K562 (cell line): ENCODE data around the gene ADGRE2. TPM values are rescaled to one million over a fixed set of nuclear protein-coding genes. Genes with fewer than 3 reads are reported as not detected.

Source experiments
- ATAC-seq: fragments of 200-7000 bp; cut with Tn5 transposase; 3 replicates; pipeline ENCODE4 v1.9.1; 2020; ENCODE audit warnings: moderate library complexity
- BruUV-seq: library from RNA; stranded (reverse); fragments of 400-500 nt; replicated peaks from 2 replicates; lab custom pipeline; 2021; lab: Mats Ljungman, UMichigan
- CTCF ChIA-PET: fragments of 300-600 bp; formaldehyde crosslinking; extraction: SDS; loops from one replicate; lab custom pipeline; 2021; ENCODE audit warnings: low intra/inter-chr PET ratio; lab: Yijun Ruan, JAX
- POLR2A ChIA-PET: fragments of 300-600, 350-650 bp; sonication (Branson Sonifier 250); formaldehyde crosslinking; extraction: SDS; loops from one replicate; lab custom pipeline; 2021; ENCODE audit warnings: antibody characterized with exemption, inconsistent platforms; lab: Yijun Ruan, JAX
- DNase-seq, 4 experiments: peaks; one replicate each; pipeline versions ENCODE4 v3.0.0 to v3.0.0-alpha.2; 2011 to 2018; ENCODE audit warnings: low spot score in 3 of 4, mixed read lengths in 3 of 4; ENCODE audit errors: extremely low read depth in 1 of 4
- FAIRE-seq: peaks from 2 replicates; lab custom pipeline; 2011; peaks lifted over from hg19 to GRCh38; lab: Jason Lieb, UNC
- H2AFZ ChIP-seq: 2 replicates; pipeline ENCODE4 v1.6.0; 2011; ENCODE audit warnings: low read depth, low read length, control low read depth, inconsistent platforms
- H3K27ac ChIP-seq: fragments of 200-600 bp; 3 replicates; pipeline ENCODE4 v1.8.0; 2011; ENCODE audit warnings: low read depth, mild to moderate bottlenecking, control low read depth, inconsistent platforms, low read length, moderate library complexity, mixed read lengths; ENCODE audit errors: extremely low read depth
- H3K27me3 ChIP-seq, 2 experiments: fragments of 300-600 bp in 1 of 2; 2 replicates in 1 of 2; 3 replicates in 1 of 2; pipeline versions ENCODE4 v1.6.0 to v1.8.0; 2011; ENCODE audit warnings: inconsistent platforms in 2 of 2, low read length in 2 of 2, mild to moderate bottlenecking in 1 of 2, mixed read lengths in 1 of 2, moderate library complexity in 1 of 2; ENCODE audit not compliant: control insufficient read depth in 2 of 2, insufficient read depth in 2 of 2
- H3K36me3 ChIP-seq: fragments of 300-600 bp; 3 replicates; pipeline ENCODE4 v1.8.0; 2011; ENCODE audit warnings: mild to moderate bottlenecking, low read length, inconsistent platforms; ENCODE audit not compliant: control insufficient read depth, insufficient read depth
- H3K4me1 ChIP-seq, 2 experiments: fragments of 200-600 bp in 1 of 2; replicated peaks in 1 of 2; 2 replicates in 1 of 2; 3 replicates in 1 of 2; pipeline versions ENCODE4 v1.5.1 to v1.8.0; 2011; ENCODE audit warnings: inconsistent platforms in 2 of 2, low read length in 2 of 2, mild to moderate bottlenecking in 1 of 2, mixed read lengths in 1 of 2, moderate library complexity in 1 of 2; ENCODE audit not compliant: control insufficient read depth in 2 of 2, insufficient read depth in 2 of 2
- H3K4me2 ChIP-seq: 2 replicates; pipeline ENCODE4 v1.6.1; 2011; ENCODE audit warnings: low read length, control low read depth, inconsistent platforms, mixed read lengths; ENCODE audit not compliant: insufficient read depth
- H3K4me3 ChIP-seq: fragments of 200-600 bp; sonication (generic), shearing (Covaris generic); 2 replicates; pipeline ENCODE4 v1.5.1; 2016; ENCODE audit warnings: control low read depth, inconsistent platforms
- H3K79me2 ChIP-seq: fragments of 200-600 bp; 3 replicates; pipeline ENCODE4 v1.8.0; 2011; ENCODE audit warnings: low read length, inconsistent platforms; ENCODE audit not compliant: control insufficient read depth, insufficient read depth
- H3K9ac ChIP-seq, 2 experiments: 2 replicates each; pipeline versions ENCODE4 v1.6.0 to v1.6.1; 2011; ENCODE audit warnings: low read depth in 2 of 2, low read length in 2 of 2, control low read depth in 1 of 2, inconsistent platforms in 1 of 2, mild to moderate bottlenecking in 1 of 2, mixed read lengths in 1 of 2; ENCODE audit not compliant: insufficient read depth in 1 of 2
- H3K9me1 ChIP-seq: one replicate; pipeline ENCODE4 v1.6.0; 2011; ENCODE audit warnings: inconsistent platforms, mild to moderate bottlenecking, low read length, moderate library complexity; ENCODE audit not compliant: control insufficient read depth, insufficient read depth
- H3K9me3 ChIP-seq: replicated peaks from 2 replicates; pipeline ENCODE4 v1.5.1; 2011; ENCODE audit warnings: low read depth, low read length, inconsistent platforms; ENCODE audit not compliant: control insufficient read depth, insufficient read depth
- H4K20me1 ChIP-seq: replicated peaks from 2 replicates; pipeline ENCODE4 v1.6.1; 2011; ENCODE audit warnings: low read length, inconsistent platforms, mixed read lengths; ENCODE audit not compliant: control insufficient read depth, insufficient read depth
- BRD9 ChIP-seq: fragments of 450-650 bp; IDR thresholded peaks from 2 replicates; pipeline ENCODE4 v1.6.1; 2018; ENCODE audit warnings: low read depth; ENCODE audit not compliant: partially characterized antibody
- CEBPB ChIP-seq: fragments of 450-650 bp; IDR thresholded peaks from 2 replicates; pipeline ENCODE4 v1.6.1; 2016; ENCODE audit warnings: missing genetic modification characterization, missing compliant biosample characterization
- E2F6 ChIP-seq, 2 experiments: IDR thresholded peaks; 2 replicates each; pipeline ENCODE4 v1.6.1; 2011; ENCODE audit warnings: borderline replicate concordance in 1 of 2, control low read depth in 1 of 2, low read depth in 1 of 2, low read length in 1 of 2, mild to moderate bottlenecking in 1 of 2, mixed read lengths in 1 of 2, moderate library complexity in 1 of 2; ENCODE audit not compliant: insufficient read depth in 1 of 2, insufficient read length in 1 of 2, poor library complexity in 1 of 2, severe bottlenecking in 1 of 2; ENCODE audit errors: extremely low read depth in 1 of 2
- ESRRA ChIP-seq: fragments of 450-650 bp; IDR thresholded peaks from 2 replicates; pipeline ENCODE4 v1.6.1; 2014; ENCODE audit warnings: low read depth, mild to moderate bottlenecking, moderate library complexity, borderline replicate concordance
- FUS ChIP-seq: fragments of 200-400 bp; formaldehyde crosslinking; optimal IDR thresholded peaks from 2 replicates; pipeline ENCODE3; 2017; ENCODE audit warnings: low read depth, low read length
- GABPB1 ChIP-seq: sonication (generic); formaldehyde crosslinking; IDR thresholded peaks from 2 replicates; pipeline ENCODE4 v1.8.0; 2022; ENCODE audit warnings: mild to moderate bottlenecking, missing genetic modification reagents
- L3MBTL2 ChIP-seq: fragments of 450-650 bp; IDR thresholded peaks from 2 replicates; pipeline ENCODE4 v1.6.1; 2016; ENCODE audit warnings: mild to moderate bottlenecking, moderate library complexity
- LCOR ChIP-seq: sonication (generic); formaldehyde crosslinking; IDR thresholded peaks from 2 replicates; pipeline ENCODE4 v1.8.0; 2022; ENCODE audit warnings: mild to moderate bottlenecking, missing genetic modification reagents
- MTA3 ChIP-seq: fragments of 450-650 bp; formaldehyde crosslinking; IDR thresholded peaks from 2 replicates; pipeline ENCODE4 v1.6.1; 2017; ENCODE audit warnings: mild to moderate bottlenecking, borderline replicate concordance
- MYC ChIP-seq, 2 experiments: fragments of 250-450 bp in 1 of 2; sonication (Bioruptor Pico) in 1 of 2; IDR thresholded peaks; 2 replicates each; pipeline versions ENCODE4 v1.5.1 to v1.6.1; 2012 to 2021; ENCODE audit warnings: low read depth in 2 of 2, borderline replicate concordance in 1 of 2, improper control_type of control experiment in 1 of 2, low read length in 1 of 2, mild to moderate bottlenecking in 1 of 2, moderate library complexity in 1 of 2
- NR4A1 ChIP-seq, 2 experiments: fragments of 250-450 bp in 1 of 2; fragments of 450-650 bp in 1 of 2; sonication (Bioruptor Pico) in 1 of 2; IDR thresholded peaks; 2 replicates each; pipeline versions ENCODE4 v1.4.0 to v1.6.1; 2016 to 2020; ENCODE audit warnings: mild to moderate bottlenecking in 2 of 2, missing compliant biosample characterization in 1 of 2, missing genetic modification characterization in 1 of 2, moderate library complexity in 1 of 2
- PRDM10 ChIP-seq: fragments of 450-650 bp; IDR thresholded peaks from 2 replicates; pipeline ENCODE4 v1.6.1; 2018; ENCODE audit not compliant: partially characterized antibody
- PTBP1 ChIP-seq: fragments of 200-400 bp; formaldehyde crosslinking; IDR thresholded peaks from 2 replicates; pipeline ENCODE4 v1.6.1; 2017; ENCODE audit warnings: low read depth, low read length
- RAD21 ChIP-seq, 2 experiments: fragments of 250-450 bp in 1 of 2; fragments of 450-650 bp in 1 of 2; sonication (Bioruptor Pico) in 1 of 2; formaldehyde crosslinking in 1 of 2; IDR thresholded peaks in 1 of 2; conservative IDR thresholded peaks in 1 of 2; 2 replicates each; pipeline versions ENCODE4 v1.4.0 to v1.8.0; 2020 to 2022; ENCODE audit warnings: mild to moderate bottlenecking in 2 of 2, moderate library complexity in 1 of 2
- YBX1 ChIP-seq: fragments of 450-650 bp; IDR thresholded peaks from 2 replicates; pipeline ENCODE4 v1.7.1; 2016; ENCODE audit warnings: mild to moderate bottlenecking
- ZBTB7A ChIP-seq: IDR thresholded peaks from 2 replicates; pipeline ENCODE4 v1.6.1; 2011; ENCODE audit warnings: low read depth, mild to moderate bottlenecking, low read length, moderate library complexity, borderline replicate concordance; ENCODE audit not compliant: control insufficient read depth
- WGBS: fragments of 100-300 bp; shearing (Covaris generic); methylation state at CpG from one replicate; pipeline ENCODE4 v1.1.6; 2016; ENCODE audit warnings: low coverage, mixed read lengths; ENCODE audit not compliant: insufficient coverage; ENCODE audit errors: missing lambda C conversion rate; 5-methylcytosine and 5-hydroxymethylcytosine counted together
- in situ Hi-C: fragments of 300-500 bp; cut with MboI; formaldehyde crosslinking; loops from 4 replicates; pipeline ENCODE4 v1.15.0; 2018; ENCODE audit warnings: inconsistent platforms, mixed read lengths
- intact Hi-C: fragments of 100-400 bp; cut with micrococcal nuclease; formaldehyde crosslinking; loops from 2 replicates; pipeline ENCODE4 v1.14.2; 2022
- polyA plus RNA-seq, 8 experiments: library from polyadenylated mRNA; depleted of rRNA in 4 of 8; stranded (reverse) in 5 of 8; unstranded in 3 of 8; fragments of >200 nt; fragmentation: Nextera tagmentation in 2 of 8; fragmentation: Illumina TruSeq in 1 of 8; extraction: Ambion mirVana in 2 of 8; extraction: Trizol in 1 of 8; gene quantifications; 2 replicates each; pipeline versions ENCODE4 v1.2.1 to v1.2.3, GENCODE V29; 2011 to 2014; ENCODE audit warnings: inconsistent platforms in 1 of 8, missing spikeins in 1 of 8
- total RNA-seq, 7 experiments: library from RNA; depleted of rRNA in 6 of 7; stranded (reverse); fragments of >200 nt in 6 of 7; fragmentation: Illumina TruSeq in 2 of 7; extraction: Trizol in 2 of 7; gene quantifications; 2 replicates each; pipeline versions ENCODE4 v1.2.1 to v1.2.3, GENCODE V29; 2011 to 2021; ENCODE audit warnings: low replicate concordance in 1 of 7

Gene ADGRE2
- total and polyA plus RNA-seq, 9 of the 15 experiments (the other 6 are each of a cell fraction or from before 2014, with no cell fraction given) = 4.3 to 17.3 (median 9.8) TPM

GRCh38 chr19:14786421-14786851 lies 8.1 kb upstream of the ADGRE2 start:
- DNase-seq (peak; percentile 68 to 74 (median 73)), ATAC-seq (peak; percentile 72), FAIRE-seq (peak; percentile 15)
- Histone ChIP-seq H3K9me3 (no peaks in the 10 kb centered on the region), H3K9me1 (no peaks in the 10 kb centered on the region), H3K4me3 (0 out of 2 replicates have a peak overlapping the region, but pooled peaks have one; percentile 5), H4K20me1 (no peaks in the 10 kb centered on the region), H3K27ac (no peak overlapping the region; the same call in 2 of the 3 replicates), H3K9ac (peak overlapping the region; percentile 41 to 66; a peak in 2 of 4 replicates), H3K79me2 (no peaks in the 10 kb centered on the region), H3K4me2 (peak overlapping the region; percentile 60), H3K4me1 (peaks cover 23 to 27% of the 10 kb centered on the region in 2 experiments), H2AFZ (peak overlapping the region; percentile 84), H3K27me3 (no peaks in the 10 kb centered on the region), H3K36me3 (no peaks in the 10 kb centered on the region)
- intact Hi-C loops = loop anchor here (1.0 kb wide), 1 partner anchor 102 kb away; no protein-coding TSS in a partner anchor
- 16% methylated on average over 12 of the region's 18 CpGs for WGBS
- ChIA-PET CTCF (interaction anchor here (0.8 kb wide), 2 partner anchors 238 to 392 kb away, joined by 3 read pairs; no protein-coding TSS in a partner anchor), POLR2A (interaction anchor here (0.6 to 1.1 kb wide), 5 partner anchors 9 to 327 kb away, joined by 3 read pairs; no protein-coding TSS in a partner anchor)
- in situ Hi-C loops = loop anchor here (10.0 kb wide), 1 partner anchor 212 kb away; the partner anchor contains the start of gene NDUFB7
- no TSS peak for BruUV-seq
- TF ChIP-seq NR4A1 (CRISPR knock-in tag; IDR thresholded peaks at IDR 0.05) (no peak), NR4A1 (tag; IDR thresholded peaks at IDR 0.05) (no peak), GABPB1 (CRISPR knock-in tag) (0 out of 2 replicates have a peak, but pooled peaks have one; percentile 16), RAD21 (CRISPR knock-in tag; conservative IDR thresholded peaks at IDR 0.05 in 1 of 2, IDR thresholded peaks at IDR 0.05 in 1 of 2) (peak; percentile 84), PRDM10 (peak; percentile 33), CEBPB (tag) (no peak), MTA3 (0 out of 2 replicates have a peak, but pooled peaks have one; percentile 42), ZBTB7A (peak; percentile 96), YBX1 (no peak), E2F6 (IDR thresholded peaks at IDR 0.05; ENCODE audit: borderline replicate concordance in 1 of 2, extremely low read depth in 1 of 2, insufficient read depth in 1 of 2, insufficient read length in 1 of 2, low read depth in 1 of 2, low read length in 1 of 2, poor library complexity in 1 of 2, severe bottlenecking in 1 of 2) (peak in 1 of 2 experiments; percentile 89), BRD9 (peak; percentile 43), MYC (IDR thresholded peaks at IDR 0.05; ENCODE audit: low read depth, low read length) (0 out of 2 replicates have a peak, but pooled peaks have one; percentile 48), MYC (CRISPR knock-in tag; IDR thresholded peaks at IDR 0.05; ENCODE audit: borderline replicate concordance, low read depth) (no peak), PTBP1 (no peak), LCOR (CRISPR knock-in tag) (0 out of 2 replicates have a peak, but pooled peaks have one; percentile 30), ESRRA (peak; percentile 32; the same call in 1 of the 2 replicates), L3MBTL2 (peak; percentile 45), FUS (no peak)
